ENCODE data around the gene BTNL9.

GRCh38 chr5:181001947-181002346, 38.1 kb upstream of the BTNL9 start:
- no peak for TF ChIP-seq CTCF (IDR thresholded peaks at IDR 0.05)
- no peak for TF ChIP-seq POLR2A (IDR thresholded peaks at IDR 0.05)
- TF ChIP-seq POLR2AphosphoS5 (IDR thresholded peaks at IDR 0.05): no peak
